Left ventricle myocardium inferior (tissue), 1 donor: ENCODE results near the gene ZCCHC24. TPM values are rescaled to one million over a fixed set of nuclear protein-coding genes. Genes with fewer than 3 reads are reported as not detected.

Source experiments
- DNase-seq: peaks from one replicate; pipeline ENCODE4 v3.0.0-alpha.2; 2020
- H3K27ac ChIP-seq: fragments of 200-600 bp; replicated peaks from 2 replicates; pipeline ENCODE4 v1.8.0; 2021
- H3K27me3 ChIP-seq: fragments of 200-600 bp; 2 replicates; pipeline ENCODE4 v1.8.0; 2021; ENCODE audit warnings: low read depth
- H3K36me3 ChIP-seq: fragments of 200-600 bp; 2 replicates; pipeline ENCODE4 v1.8.0; 2021
- H3K4me1 ChIP-seq: fragments of 200-600 bp; 2 replicates; pipeline ENCODE4 v1.8.0; 2021
- H3K4me3 ChIP-seq: fragments of 200-600 bp; 2 replicates; pipeline ENCODE4 v1.8.0; 2021; ENCODE audit warnings: mild to moderate bottlenecking, moderate library complexity
- H3K9me3 ChIP-seq: fragments of 200-600 bp; replicated peaks from 2 replicates; pipeline ENCODE4 v1.8.0; 2021
- intact Hi-C: fragments of 100-400 bp; cut with micrococcal nuclease; formaldehyde crosslinking; loops from one replicate; pipeline ENCODE4 v1.11.0; 2022
- total RNA-seq: library from RNA; stranded (reverse); fragmentation: NEBNext Ultra II Directional; extraction: Animal tissue kit (Norgen Biotek cat#: 25700); gene quantifications from one replicate; pipeline ENCODE4 v1.2.1, GENCODE V29; 2021
- TF ChIP-seq, protein P1 (sequence below): fragments of 200-600 bp; IDR thresholded peaks from 2 replicates; pipeline ENCODE4 v1.8.0; 2021; ENCODE audit warnings: antibody characterized with exemption, mild to moderate bottlenecking, borderline replicate concordance
- donor health status: DM: no; HTN: yes; CAD: no; lungs with severe emphysema.

The ZCCHC24 gene
- total RNA-seq, 1 donor from 2014 or later, result 47.5 TPM

DNA sequence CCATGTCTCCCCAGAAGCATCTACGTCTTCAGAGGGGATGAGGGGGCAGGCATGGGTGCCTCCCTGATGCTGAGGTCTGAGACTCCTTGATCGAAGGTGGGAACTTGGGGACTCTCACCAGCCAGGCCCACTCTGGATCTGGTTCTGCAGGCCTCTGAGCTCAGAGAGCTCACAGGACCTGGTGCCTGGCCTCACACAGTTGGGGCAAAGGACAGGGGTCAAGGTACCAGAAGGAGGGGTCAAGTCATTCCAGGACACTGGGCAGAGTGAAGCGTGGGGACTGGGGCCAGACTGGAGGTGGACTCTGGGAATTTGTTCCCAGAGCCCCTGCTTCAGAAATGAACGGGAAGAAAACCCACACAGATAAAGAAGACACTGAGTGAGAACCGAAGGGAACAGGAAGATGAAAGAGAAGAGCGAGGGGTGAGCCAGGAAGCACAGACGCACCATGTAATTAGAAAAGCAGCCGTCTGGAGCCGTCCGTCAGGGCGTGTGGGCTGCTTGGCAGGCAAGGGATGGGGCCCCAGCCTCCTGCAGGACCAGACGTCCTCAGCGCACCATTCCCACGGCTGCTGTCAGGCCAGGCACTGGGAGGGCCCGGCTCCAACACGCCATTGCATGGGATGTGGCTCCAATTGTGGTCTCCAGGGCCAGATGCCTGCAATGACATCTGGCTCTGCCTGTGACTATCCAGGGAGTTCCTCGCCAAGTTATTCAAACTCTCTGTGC is 47.7 kb downstream of the ZCCHC24 start:
- intact Hi-C loops, result no loop called here
- Histone ChIP-seq H3K4me3 (no peak overlapping the region), H3K27me3 (no peaks in the 10 kb centered on the region), H3K9me3 (no peaks in the 10 kb centered on the region), H3K36me3 (peaks cover 16% of the 10 kb centered on the region), H3K27ac (no peak overlapping the region), H3K4me1 (peaks cover 23% of the 10 kb centered on the region)
- peak; percentile 73 for DNase-seq
- TF ChIP-seq, protein P1, sequence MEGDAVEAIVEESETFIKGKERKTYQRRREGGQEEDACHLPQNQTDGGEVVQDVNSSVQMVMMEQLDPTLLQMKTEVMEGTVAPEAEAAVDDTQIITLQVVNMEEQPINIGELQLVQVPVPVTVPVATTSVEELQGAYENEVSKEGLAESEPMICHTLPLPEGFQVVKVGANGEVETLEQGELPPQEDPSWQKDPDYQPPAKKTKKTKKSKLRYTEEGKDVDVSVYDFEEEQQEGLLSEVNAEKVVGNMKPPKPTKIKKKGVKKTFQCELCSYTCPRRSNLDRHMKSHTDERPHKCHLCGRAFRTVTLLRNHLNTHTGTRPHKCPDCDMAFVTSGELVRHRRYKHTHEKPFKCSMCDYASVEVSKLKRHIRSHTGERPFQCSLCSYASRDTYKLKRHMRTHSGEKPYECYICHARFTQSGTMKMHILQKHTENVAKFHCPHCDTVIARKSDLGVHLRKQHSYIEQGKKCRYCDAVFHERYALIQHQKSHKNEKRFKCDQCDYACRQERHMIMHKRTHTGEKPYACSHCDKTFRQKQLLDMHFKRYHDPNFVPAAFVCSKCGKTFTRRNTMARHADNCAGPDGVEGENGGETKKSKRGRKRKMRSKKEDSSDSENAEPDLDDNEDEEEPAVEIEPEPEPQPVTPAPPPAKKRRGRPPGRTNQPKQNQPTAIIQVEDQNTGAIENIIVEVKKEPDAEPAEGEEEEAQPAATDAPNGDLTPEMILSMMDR, result no peak

DNA sequence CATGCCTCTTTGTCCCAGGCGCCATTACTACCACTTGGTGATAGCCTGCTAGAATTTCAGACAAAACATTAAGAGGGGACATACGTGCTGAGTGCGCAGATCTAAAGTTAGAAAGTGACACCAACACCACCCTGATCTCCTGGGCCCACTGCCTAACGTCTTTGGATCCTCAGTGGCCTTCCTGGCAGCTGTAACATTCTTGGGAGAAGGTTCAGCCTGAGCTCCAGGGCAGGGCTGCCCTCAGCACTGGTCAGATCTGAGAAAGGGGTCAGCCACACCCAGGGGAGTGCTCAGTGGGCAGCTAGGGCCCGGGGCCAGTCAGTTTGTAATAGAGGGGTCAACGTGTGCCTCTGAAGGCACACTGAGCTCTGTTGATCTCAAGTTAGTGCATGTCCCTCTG is 48.4 kb downstream of the ZCCHC24 start:
- no peak for DNase-seq
- intact Hi-C loops, result no loop called here
- peaks cover 29% of the 10 kb centered on the region for H3K4me1 ChIP-seq
- TF ChIP-seq, protein P1, result no peak
- H3K9me3 ChIP-seq, result no peaks in the 10 kb centered on the region
- no peak overlapping the region for H3K4me3 ChIP-seq
- peaks cover 16% of the 10 kb centered on the region for H3K36me3 ChIP-seq
- H3K27ac ChIP-seq, result no peak overlapping the region
- H3K27me3 ChIP-seq, result no peaks in the 10 kb centered on the region

DNA sequence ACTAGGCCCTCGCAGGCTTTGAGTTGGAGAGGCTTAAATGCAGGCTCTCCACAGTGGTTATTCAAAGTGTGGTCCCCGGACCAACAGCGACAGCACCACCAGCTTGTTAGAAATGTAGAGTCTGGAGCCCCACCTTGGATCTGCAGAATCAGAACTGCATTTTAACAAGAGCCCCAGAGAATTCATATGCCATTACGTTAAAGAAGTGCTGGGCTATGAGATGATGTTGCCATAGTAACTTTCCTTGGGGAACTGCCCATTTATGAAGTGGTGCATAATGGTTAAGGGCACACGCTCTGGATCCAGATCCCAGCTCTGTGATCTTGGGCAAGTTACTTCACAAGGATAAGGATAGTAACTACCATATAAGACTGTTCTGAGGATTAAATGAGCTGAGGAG is 48.9 kb downstream of the ZCCHC24 start:
- Histone ChIP-seq H3K27me3 (no peaks in the 10 kb centered on the region), H3K4me3 (no peak overlapping the region), H3K4me1 (peaks cover 35% of the 10 kb centered on the region), H3K9me3 (no peaks in the 10 kb centered on the region), H3K36me3 (peaks cover 16% of the 10 kb centered on the region), H3K27ac (no peak overlapping the region)
- no peak for DNase-seq
- TF ChIP-seq, protein P1, result no peak
- intact Hi-C loops, result no loop called here

DNA sequence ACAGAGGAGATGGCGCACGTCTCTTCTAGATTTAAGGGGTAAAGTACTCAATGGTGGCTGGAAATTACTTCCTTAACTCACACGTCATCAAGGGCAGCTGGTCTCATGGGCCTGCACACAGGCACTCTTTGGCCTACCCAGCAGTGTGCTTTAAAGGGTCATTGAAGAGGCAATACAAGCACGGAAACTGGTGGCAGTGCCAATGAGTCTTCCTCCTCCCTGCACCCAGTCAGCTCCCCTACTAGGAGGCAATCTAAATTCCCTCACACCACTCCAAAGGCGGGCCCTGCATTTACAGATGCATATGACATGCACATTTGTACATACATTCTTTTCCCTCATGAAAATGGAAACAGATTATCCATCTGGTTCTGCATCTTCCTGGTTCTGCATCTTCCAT is 50.8 kb downstream of the ZCCHC24 start:
- Histone ChIP-seq H3K4me3 (no peak overlapping the region), H3K9me3 (no peaks in the 10 kb centered on the region), H3K36me3 (peaks cover 24% of the 10 kb centered on the region), H3K4me1 (peaks cover 52% of the 10 kb centered on the region), H3K27ac (no peak overlapping the region), H3K27me3 (no peaks in the 10 kb centered on the region)
- TF ChIP-seq, protein P1, result no peak
- DNase-seq, result no peak
- intact Hi-C loops, result no loop called here

DNA sequence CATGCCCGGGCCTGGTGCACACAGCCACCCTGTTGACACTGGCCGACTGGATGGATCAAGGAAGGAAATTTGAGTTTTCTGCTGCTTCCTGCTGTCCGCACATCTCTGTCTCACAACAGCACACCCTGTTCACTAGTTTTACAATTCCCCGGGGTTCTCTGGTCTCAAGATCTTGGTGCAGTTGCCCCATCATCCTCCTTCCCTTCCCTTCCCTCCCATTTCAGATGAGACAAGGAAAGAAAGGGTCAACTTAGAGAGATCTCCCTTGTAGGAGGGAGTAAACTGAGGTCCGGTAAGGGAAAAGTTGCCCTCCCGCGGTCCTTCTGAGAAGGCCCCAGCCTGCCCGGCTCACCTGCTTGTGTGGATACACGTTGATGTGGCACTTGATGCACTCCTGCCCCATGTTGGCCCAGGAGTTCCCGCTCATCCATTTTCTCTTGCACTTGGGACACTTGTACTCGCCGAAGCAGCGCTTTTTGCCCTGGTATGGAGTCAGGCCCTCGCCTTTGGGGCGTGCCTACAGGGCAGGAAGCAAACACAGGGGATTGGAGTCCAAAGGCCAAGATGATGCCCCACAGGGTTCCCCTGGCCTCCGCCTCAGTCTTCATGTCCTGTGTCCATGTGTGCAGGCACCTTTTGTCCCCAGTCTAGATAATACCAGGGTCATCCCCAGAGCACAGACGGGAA is 51.4 kb downstream of the ZCCHC24 start:
- H3K4me3 ChIP-seq, result no peak overlapping the region
- no peaks in the 10 kb centered on the region for H3K9me3 ChIP-seq
- no peaks in the 10 kb centered on the region for H3K27me3 ChIP-seq
- peaks cover 58% of the 10 kb centered on the region for H3K4me1 ChIP-seq
- intact Hi-C loops, result no loop called here
- DNase-seq, result peak; percentile 7
- H3K27ac ChIP-seq, result no peak overlapping the region
- H3K36me3 ChIP-seq, result peaks cover 26% of the 10 kb centered on the region
- TF ChIP-seq, protein P1, result no peak
